Stomach (tissue), 9 donors: ENCODE data around the gene CHD1. TPM values are rescaled to one million over a fixed set of nuclear protein-coding genes. Genes with fewer than 3 reads are reported as not detected.
A peak's percentile ranks its signal among the peaks of the same experiment; 100 is the strongest.

Experiments
- DNase-seq, 2 donors: peaks; one replicate each; pipeline versions ENCODE4 v3.0.0 to v3.0.0-alpha.2; 2013 to 2019
- H3K27ac ChIP-seq, 5 donors: fragments of 200-600 bp in 4 of 5; sonication (generic) in 4 of 5; one replicate each; pipeline ENCODE4 v1.5.1; 2013 to 2019; ENCODE audit warnings: mild to moderate bottlenecking in 1 of 5, moderate library complexity in 1 of 5
- H3K27me3 ChIP-seq, 3 donors: fragments of 200-600 bp; sonication (generic); one replicate each; pipeline ENCODE4 v1.5.1; 2017 to 2019; ENCODE audit warnings: mixed run types in 1 of 3
- H3K36me3 ChIP-seq, 4 donors: fragments of 200-600 bp; sonication (generic); 1 replicate in 3 of 4; 2 replicates in 1 of 4; pipeline ENCODE4 v1.5.1; 2016 to 2019
- H3K4me1 ChIP-seq, 4 donors: fragments of 200-600 bp; sonication (generic); one replicate each; pipeline ENCODE4 v1.5.1; 2016 to 2019
- H3K4me3 ChIP-seq, 4 donors: fragments of 200-600 bp; sonication (generic) in 3 of 4; one replicate each; pipeline ENCODE4 v1.5.1; 2016 to 2019; ENCODE audit warnings: mild to moderate bottlenecking in 1 of 4
- H3K9me3 ChIP-seq, 4 donors: fragments of 200-600 bp; sonication (generic); one replicate each; pipeline ENCODE4 v1.5.1; 2016 to 2019
- CTCF ChIP-seq, 7 experiments: fragments of 450-650 bp in 4 of 7; fragments of 200-600 bp in 3 of 7; sonication (generic) in 3 of 7; IDR thresholded peaks; one replicate each; pipeline ENCODE4 v1.5.1; 2016 to 2019; ENCODE audit warnings: antibody characterized with exemption in 7 of 7, control low read depth in 2 of 7, mild to moderate bottlenecking in 1 of 7
- EP300 ChIP-seq: sonication (generic); formaldehyde crosslinking; IDR thresholded peaks from one replicate; pipeline ENCODE4 v1.6.1; 2017; ENCODE audit warnings: antibody characterized with exemption
- POLR2A ChIP-seq, 4 donors: fragments of 450-650 bp; IDR thresholded peaks; one replicate each; pipeline ENCODE4 v1.6.1; 2016; ENCODE audit warnings: antibody characterized with exemption in 4 of 4, control low read depth in 2 of 4, mild to moderate bottlenecking in 1 of 4, moderate library complexity in 1 of 4
- POLR2AphosphoS5 ChIP-seq, 3 donors: sonication (generic); formaldehyde crosslinking; IDR thresholded peaks; one replicate each; pipeline ENCODE4 v1.6.1; 2016; ENCODE audit warnings: antibody characterized with exemption in 3 of 3
- WGBS, 5 donors: extraction: QIAGEN DNeasy Blood & Tissue Kit in 3 of 5; methylation state at CpG; one replicate each; pipeline versions ENCODE4 v1.1.5 to v1.1.7; 2013 to 2018; 5-methylcytosine and 5-hydroxymethylcytosine counted together
- intact Hi-C: fragments of 100-400 bp; cut with DNase I; formaldehyde crosslinking; loops from one replicate; pipeline ENCODE4 v1.15.1; 2023; ENCODE audit warnings: low total_unique reads
- polyA plus RNA-seq, 3 donors: library from polyadenylated mRNA; stranded (reverse); fragments of 200-250 nt; gene quantifications; one replicate each; pipeline ENCODE4 v1.2.3, GENCODE V29; 2013
- total RNA-seq, 5 donors: library from RNA; depleted of rRNA; stranded (reverse); fragments of >200 nt; gene quantifications; one replicate each; pipeline versions ENCODE4 v1.1.0 to v1.2.3, GENCODE V29; 2014 to 2016
- donor health status: healthy with polysubstance abuse.
- donor health status: Bipolar disorder and iron deficiency.
- donor health status: healthy.

CHD1 gene
- total and polyA plus RNA-seq, 8 donors: 8.0 to 119 (median 36.2) TPM

GRCh38 chr5:98907951-98908350 is 20.9 kb downstream of the CHD1 start:
- H3K4me3 ChIP-seq: no peak overlapping the region
- TF ChIP-seq EP300 (no peak), POLR2AphosphoS5 (IDR thresholded peaks at IDR 0.05) (no peak), CTCF (IDR thresholded peaks at IDR 0.05) (no peak), POLR2A (IDR thresholded peaks at IDR 0.05) (no peak)
- H3K27me3 ChIP-seq: no peaks in the 10 kb centered on the region
- peaks cover 0 to 42% (median 23%) of the 10 kb centered on the region in 4 donors for H3K4me1 ChIP-seq
- DNase-seq: no peak
- H3K9me3 ChIP-seq: no peaks in the 10 kb centered on the region
- intact Hi-C loops: loop anchor here (5.0 kb wide), 1 partner anchor 149 kb away; no protein-coding TSS in a partner anchor
- H3K36me3 ChIP-seq: peaks cover 0 to 24% (median 21%) of the 10 kb centered on the region in 4 donors
- no peak overlapping the region for H3K27ac ChIP-seq
- WGBS, 5 donors: 63 to 80% (median 75%) methylated on average over 1 of the region's 1 CpG

- H3K36me3 ChIP-seq: peaks cover 0 to 31% (median 29%) of the 10 kb centered on the region in 4 donors
- no peak for TF ChIP-seq POLR2AphosphoS5 (IDR thresholded peaks at IDR 0.05)
- no peak for TF ChIP-seq POLR2A (IDR thresholded peaks at IDR 0.05)
- TF ChIP-seq EP300: no peak
- TF ChIP-seq CTCF (IDR thresholded peaks at IDR 0.05): no peak
- WGBS, 5 donors: 70 to 82% (median 72%) methylated on average over 3 of the region's 3 CpGs
Measured at GRCh38 chr5:98906756-98907355, 22.0 kb downstream of the CHD1 start.

GRCh38 chr5:98905857-98906688 is 22.7 kb downstream of the CHD1 start:
- TF ChIP-seq POLR2AphosphoS5 (IDR thresholded peaks at IDR 0.05) (no peak), CTCF (IDR thresholded peaks at IDR 0.05) (peak in 5 of 7 experiments; percentile 58 to 75 (median 69))
- intact Hi-C loops: loop anchor here (5.0 kb wide), 1 partner anchor 151 kb away; no protein-coding TSS in a partner anchor
- no peak overlapping the region for H3K27ac ChIP-seq
- 63 to 80% (median 68%) methylated on average over 3 of the region's 3 CpGs for WGBS, 5 donors
- peaks cover 0 to 38% (median 35%) of the 10 kb centered on the region in 4 donors for H3K36me3 ChIP-seq
- H3K27me3 ChIP-seq: no peaks in the 10 kb centered on the region
- no peaks in the 10 kb centered on the region for H3K9me3 ChIP-seq
- peaks cover 0 to 41% (median 16%) of the 10 kb centered on the region in 4 donors for H3K4me1 ChIP-seq
- H3K4me3 ChIP-seq: no peak overlapping the region
- DNase-seq: peak in 1 of 2 donors; percentile 71

More at GRCh38 chr5:98906756-98907355, 22.0 kb downstream of the CHD1 start:
- Histone ChIP-seq H3K4me3 (no peak overlapping the region), H3K27ac (no peak overlapping the region), H3K4me1 (peaks cover 0 to 41% (median 23%) of the 10 kb centered on the region in 4 donors), H3K27me3 (no peaks in the 10 kb centered on the region), H3K9me3 (no peaks in the 10 kb centered on the region)
- DNase-seq: no peak
- intact Hi-C loops: loop anchor here (5.0 kb wide), 1 partner anchor 150 kb away; no protein-coding TSS in a partner anchor

- peaks cover 0 to 28% (median 9%) of the 10 kb centered on the region in 4 donors for H3K4me1 ChIP-seq
Measured at GRCh38 chr5:98904780-98905179, 24.0 kb downstream of the CHD1 start.

More at GRCh38 chr5:98904780-98905179, 24.0 kb downstream of the CHD1 start:
- peaks cover 10 to 51% (median 48%) of the 10 kb centered on the region in 4 donors for H3K36me3 ChIP-seq
- no peak overlapping the region for H3K4me3 ChIP-seq
- H3K27me3 ChIP-seq: no peaks in the 10 kb centered on the region
- TF ChIP-seq CTCF (IDR thresholded peaks at IDR 0.05): no peak
- TF ChIP-seq POLR2A (IDR thresholded peaks at IDR 0.05): no peak
- TF ChIP-seq POLR2AphosphoS5 (IDR thresholded peaks at IDR 0.05): no peak
- no peak for TF ChIP-seq EP300
- no peak overlapping the region for H3K27ac ChIP-seq
- 77 to 89% (median 80%) methylated on average over 6 of the region's 6 CpGs for WGBS, 5 donors
- intact Hi-C loops: loop anchor here (5.0 kb wide), 1 partner anchor 153 kb away; no protein-coding TSS in a partner anchor
- no peak for DNase-seq
- no peaks in the 10 kb centered on the region for H3K9me3 ChIP-seq
